HG02763 (cell line): ENCODE measurements around the gene ME3.
"Not testable (repeated sequence)": the region's sequence is repeated elsewhere in the genome, so short reads cannot be mapped to it uniquely, and the experiment has no call there.

Experiments used
- ATAC-seq: cut with Tn5 transposase; IDR thresholded peaks from one replicate; pipeline ENCODE4 v1.9.1; 2021; ENCODE audit warnings: mild to moderate bottlenecking, moderate library complexity; ENCODE audit not compliant: unreplicated experiment

The ME3 gene

GRCh38 chr11:86623736-86624135 is 48.7 kb downstream of the ME3 start:
- no peak for ATAC-seq

- ATAC-seq: no peak
These were observed 49.3 kb downstream of the ME3 start for GRCh38 chr11:86623041-86623621.

GRCh38 chr11:86621854-86622253 is 50.6 kb downstream of the ME3 start:
- ATAC-seq: no peak

GRCh38 chr11:86620891-86621521 is 51.4 kb downstream of the ME3 start:
- ATAC-seq: no peak

GRCh38 chr11:86619428-86619827 is 53.0 kb downstream of the ME3 start:
- ATAC-seq: not testable (repeated sequence)

GRCh38 chr11:86617502-86617901 is 54.9 kb downstream of the ME3 start:
- ATAC-seq: no peak

- no peak for ATAC-seq
These were observed 56.9 kb downstream of the ME3 start for GRCh38 chr11:86615487-86615886.

- no peak for ATAC-seq
These were observed 61.7 kb downstream of the ME3 start for GRCh38 chr11:86610559-86611341.

- ATAC-seq: peak; percentile 89
These were observed 64.1 kb downstream of the ME3 start for GRCh38 chr11:86608251-86608799.

- no peak for ATAC-seq
These were observed 65.5 kb downstream of the ME3 start for GRCh38 chr11:86606836-86607481.

- no peak for ATAC-seq
These were observed 66.1 kb downstream of the ME3 start for GRCh38 chr11:86606270-86606835.

GRCh38 chr11:86596861-86597586 is 75.4 kb downstream of the ME3 start:
- ATAC-seq: no peak

- no peak for ATAC-seq
These were observed 76.5 kb downstream of the ME3 start for GRCh38 chr11:86595955-86596354.

- no peak for ATAC-seq
These were observed 77.0 kb downstream of the ME3 start for GRCh38 chr11:86595451-86595850.

- ATAC-seq: no peak
These were observed 77.7 kb downstream of the ME3 start for GRCh38 chr11:86594746-86595145.

GRCh38 chr11:86593833-86594232 is 78.6 kb downstream of the ME3 start:
- ATAC-seq: no peak

GRCh38 chr11:86592659-86593451 is 79.6 kb downstream of the ME3 start:
- ATAC-seq: peak; percentile 86

- no peak for ATAC-seq
These were observed 80.3 kb downstream of the ME3 start for GRCh38 chr11:86592047-86592591.

- ATAC-seq: no peak
These were observed 80.8 kb downstream of the ME3 start for GRCh38 chr11:86591631-86592030.
